Stimulated activated CD4-positive, alpha-beta T cell treated with anti-CD3 and anti-CD28 coated beads, Interleukin-1b, Interleukin-23, amount 100 ng/mL, for 48 hours (primary cell): Measurements from ENCODE around the gene PCSK4.
"Not testable (repeated sequence)": the region's sequence is repeated elsewhere in the genome, so short reads cannot be mapped to it uniquely, and the experiment has no call there.

Source experiments
- DNase-seq: peaks from one replicate; pipeline ENCODE4 v3.0.0-alpha.2; 2020

Gene PCSK4

GRCh38 chr19:1486720-1487575, 3.2 kb downstream of the PCSK4 start:
- DNase-seq = no peak

- no peak for DNase-seq
Measured at GRCh38 chr19:1483979-1484428, 6.1 kb downstream of the PCSK4 start.

GRCh38 chr19:1483131-1483978, 6.8 kb downstream of the PCSK4 start:
- DNase-seq = no peak

GRCh38 chr19:1482361-1483130, 7.6 kb downstream of the PCSK4 start:
- no peak for DNase-seq

- no peak for DNase-seq
Measured at GRCh38 chr19:1481893-1482360, 8.2 kb downstream of the PCSK4 start.

- DNase-seq = no peak
Measured at GRCh38 chr19:1481224-1481892, 8.8 kb downstream of the PCSK4 start.

- DNase-seq = peak; percentile 94
Measured at GRCh38 chr19:1478934-1479707, 11.0 kb downstream of the PCSK4 start, which contains the start of gene C19orf25. TSS of gene C19orf25 (minus strand) at chr19:1479215. CDS start at chr19:1478903, 312 bp downstream.

- not testable (repeated sequence) for DNase-seq
Measured at GRCh38 chr19:1477056-1477455, 13.1 kb downstream of the PCSK4 start.

- DNase-seq = no peak
Measured at GRCh38 chr19:1475751-1476437, 14.3 kb downstream of the PCSK4 start.

GRCh38 chr19:1474765-1475351, 15.3 kb downstream of the PCSK4 start:
- DNase-seq = no peak

- no peak for DNase-seq
Measured at GRCh38 chr19:1474011-1474764, 16.0 kb downstream of the PCSK4 start.

GRCh38 chr19:1473085-1473851, 16.9 kb downstream of the PCSK4 start:
- no peak for DNase-seq

- DNase-seq = no peak
Measured at GRCh38 chr19:1472231-1473084, 17.7 kb downstream of the PCSK4 start.

GRCh38 chr19:1471515-1472160, 18.5 kb downstream of the PCSK4 start:
- DNase-seq = no peak

GRCh38 chr19:1471010-1471514, 19.1 kb downstream of the PCSK4 start:
- DNase-seq = no peak

- peak; percentile 59 for DNase-seq
Measured at GRCh38 chr19:1470305-1471009, 19.7 kb downstream of the PCSK4 start.

- no peak for DNase-seq
Measured at GRCh38 chr19:1470055-1470304, 20.2 kb downstream of the PCSK4 start.
